Panc1 (cell line): ENCODE results near the gene ZNF415. TPM values are rescaled to one million over a fixed set of nuclear protein-coding genes. Genes with fewer than 3 reads are reported as not detected.

Experiments used
- ATAC-seq: fragments of 200-7000 bp; cut with Tn5 transposase; 2 replicates; pipeline ENCODE4 v1.9.1; 2020; ENCODE audit warnings: mild to moderate bottlenecking, moderate library complexity
- BruUV-seq: library from RNA; stranded (reverse); fragments of 400-500 nt; replicated peaks from 2 replicates; lab custom pipeline; 2021; lab: Mats Ljungman, UMichigan
- CTCF ChIA-PET: fragments of 300-600 bp; sonication (Branson Sonifier 250); formaldehyde crosslinking; loops from one replicate; lab custom pipeline; 2022; ENCODE audit warnings: antibody characterized with exemption; lab: Charles Lee
- POLR2A ChIA-PET: fragments of 300-600 bp; sonication (Branson Sonifier 250); formaldehyde crosslinking; loops from one replicate; lab custom pipeline; 2022; ENCODE audit warnings: antibody characterized with exemption; lab: Charles Lee
- DNase-seq: peaks from one replicate; pipeline ENCODE4 v3.0.0-alpha.2; 2010; ENCODE audit warnings: low read depth, low spot score
- H3K27ac ChIP-seq: 2 replicates; pipeline ENCODE4 v1.5.1; 2011; ENCODE audit warnings: mild to moderate bottlenecking, low read length, inconsistent platforms
- H3K27me3 ChIP-seq: fragments of 200-500 bp; sonication (Bioruptor generic); 2 replicates; pipeline ENCODE4 v1.6.0; 2014; ENCODE audit warnings: low read length, inconsistent platforms; ENCODE audit not compliant: control insufficient read depth, insufficient read depth
- H3K36me3 ChIP-seq: fragments of 200-500 bp; sonication (Bioruptor generic); 2 replicates; pipeline ENCODE4 v1.5.1; 2014; ENCODE audit warnings: inconsistent platforms, mild to moderate bottlenecking, low read length, moderate library complexity; ENCODE audit not compliant: control insufficient read depth, insufficient read depth
- H3K4me1 ChIP-seq: 2 replicates; pipeline ENCODE4 v1.5.1; 2011; ENCODE audit warnings: inconsistent platforms, mild to moderate bottlenecking, low read length, moderate library complexity; ENCODE audit not compliant: control insufficient read depth, insufficient read depth
- H3K4me3 ChIP-seq, 2 experiments: 2 replicates each; pipeline ENCODE4 v1.5.1; 2011 to 2012; ENCODE audit warnings: low read depth in 2 of 2, low read length in 2 of 2, mild to moderate bottlenecking in 2 of 2, inconsistent platforms in 1 of 2, moderate library complexity in 1 of 2
- H3K9me3 ChIP-seq: fragments of 200-500 bp; sonication (Bioruptor generic); 2 replicates; pipeline ENCODE4 v1.5.1; 2014; ENCODE audit warnings: low read depth, mild to moderate bottlenecking, inconsistent platforms, low read length, moderate library complexity; ENCODE audit not compliant: control insufficient read depth, insufficient read depth
- POLR2AphosphoS5 ChIP-seq: IDR thresholded peaks from 2 replicates; pipeline ENCODE4 v1.6.1; 2012; ENCODE audit warnings: mild to moderate bottlenecking, low read depth, low read length, moderate library complexity
- SIN3A ChIP-seq: IDR thresholded peaks from 2 replicates; pipeline ENCODE4 v1.6.1; 2012; ENCODE audit warnings: low read depth, mild to moderate bottlenecking, low read length, moderate library complexity, borderline replicate concordance; ENCODE audit not compliant: insufficient read depth
- TCF7L2 ChIP-seq: IDR thresholded peaks from 2 replicates; pipeline ENCODE4 v1.6.1; 2011; ENCODE audit warnings: mild to moderate bottlenecking, low read depth, low read length, inconsistent platforms
- in situ Hi-C: cut with HindIII; loops from 2 replicates; pipeline ENCODE4 v1.10.0; 2016; ENCODE audit warnings: low sequenced_read_pairs, low pct_unique_long_range_greater_than_20kb
- intact Hi-C: fragments of 100-400 bp; cut with micrococcal nuclease; formaldehyde crosslinking; loops from one replicate; pipeline ENCODE4 v1.10.0; 2022; ENCODE audit not compliant: unreplicated experiment
- total RNA-seq: library from RNA; stranded (reverse); gene quantifications from one replicate; pipeline ENCODE4 v1.2.1, GENCODE V29; 2021; ENCODE audit not compliant: unreplicated experiment
- TF ChIP-seq, protein P1 (sequence below), 2 experiments: IDR thresholded peaks; 2 replicates each; pipeline ENCODE4 v1.6.1; 2011 to 2012; ENCODE audit warnings: low read depth in 2 of 2, control low read depth in 1 of 2, low read length in 1 of 2, mild to moderate bottlenecking in 1 of 2, moderate library complexity in 1 of 2; ENCODE audit not compliant: insufficient read depth in 1 of 2
- TF ChIP-seq, protein P2 (sequence below): fragments of 450-650 bp; IDR thresholded peaks from 2 replicates; pipeline ENCODE4 v1.5.1; 2017; ENCODE audit warnings: mild to moderate bottlenecking

Gene ZNF415
- total RNA-seq, 1 experiment from 2014 or later, result not detected

DNA sequence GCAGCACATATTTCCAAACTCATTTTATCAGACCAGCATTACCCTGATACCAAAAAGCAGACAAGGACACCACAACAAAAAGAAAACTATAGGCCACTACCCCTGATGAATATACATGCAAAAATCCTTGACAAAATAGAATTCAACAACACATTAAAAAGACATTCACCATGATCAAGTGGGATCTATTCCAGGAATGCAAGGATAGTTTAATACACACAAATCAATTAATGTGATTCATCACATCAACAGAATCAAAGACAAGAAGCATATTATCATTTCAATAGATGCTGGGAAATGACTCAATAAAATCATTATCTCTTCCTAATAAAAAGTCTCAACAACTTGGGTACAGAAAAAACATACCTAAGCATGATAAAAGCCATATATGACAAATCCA, 14.9 kb upstream of the ZNF415 start:
- H3K4me3 ChIP-seq, result no peak overlapping the region

DNA sequence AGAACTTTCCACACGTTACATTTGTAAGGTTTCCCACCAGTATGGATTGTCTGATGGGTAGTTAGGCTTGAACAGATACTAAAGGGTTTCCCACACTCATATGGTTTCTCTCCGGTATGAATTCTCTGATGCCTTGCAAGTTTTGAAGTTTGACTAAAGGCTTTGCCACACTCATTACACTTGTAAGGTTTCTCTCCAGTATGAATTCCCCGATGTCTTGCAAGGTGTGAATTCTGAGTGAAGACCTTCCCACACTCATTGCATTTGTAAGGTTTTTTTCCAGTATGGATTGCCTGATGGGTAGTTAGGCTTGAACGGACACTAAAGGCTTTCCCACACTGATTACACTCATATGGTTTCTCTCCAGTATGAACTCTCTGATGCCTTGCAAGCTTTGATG, 7.6 kb upstream of the ZNF415 start:
- POLR2A ChIA-PET, result no interaction called here
- BruUV-seq, result no TSS peak

More for the DNA sequence above, 14.9 kb upstream of the ZNF415 start:
- no peaks in the 10 kb centered on the region for H3K4me1 ChIP-seq
- no TSS peak for BruUV-seq
- ChIA-PET CTCF (no interaction called here), POLR2A (no interaction called here)
- no peak for DNase-seq
- H3K36me3 ChIP-seq, result no peaks in the 10 kb centered on the region; the same call in 1 of the 2 replicates
- in situ Hi-C loops, result no loop called here
- intact Hi-C loops, result no loop called here
- no peak for ATAC-seq
- H3K9me3 ChIP-seq, result peaks cover 63% of the 10 kb centered on the region
- no peaks in the 10 kb centered on the region for H3K27me3 ChIP-seq
- no peak overlapping the region for H3K27ac ChIP-seq
- TF ChIP-seq SIN3A (no peak), POLR2AphosphoS5 (no peak), TCF7L2 (no peak)
- TF ChIP-seq, protein P1, sequence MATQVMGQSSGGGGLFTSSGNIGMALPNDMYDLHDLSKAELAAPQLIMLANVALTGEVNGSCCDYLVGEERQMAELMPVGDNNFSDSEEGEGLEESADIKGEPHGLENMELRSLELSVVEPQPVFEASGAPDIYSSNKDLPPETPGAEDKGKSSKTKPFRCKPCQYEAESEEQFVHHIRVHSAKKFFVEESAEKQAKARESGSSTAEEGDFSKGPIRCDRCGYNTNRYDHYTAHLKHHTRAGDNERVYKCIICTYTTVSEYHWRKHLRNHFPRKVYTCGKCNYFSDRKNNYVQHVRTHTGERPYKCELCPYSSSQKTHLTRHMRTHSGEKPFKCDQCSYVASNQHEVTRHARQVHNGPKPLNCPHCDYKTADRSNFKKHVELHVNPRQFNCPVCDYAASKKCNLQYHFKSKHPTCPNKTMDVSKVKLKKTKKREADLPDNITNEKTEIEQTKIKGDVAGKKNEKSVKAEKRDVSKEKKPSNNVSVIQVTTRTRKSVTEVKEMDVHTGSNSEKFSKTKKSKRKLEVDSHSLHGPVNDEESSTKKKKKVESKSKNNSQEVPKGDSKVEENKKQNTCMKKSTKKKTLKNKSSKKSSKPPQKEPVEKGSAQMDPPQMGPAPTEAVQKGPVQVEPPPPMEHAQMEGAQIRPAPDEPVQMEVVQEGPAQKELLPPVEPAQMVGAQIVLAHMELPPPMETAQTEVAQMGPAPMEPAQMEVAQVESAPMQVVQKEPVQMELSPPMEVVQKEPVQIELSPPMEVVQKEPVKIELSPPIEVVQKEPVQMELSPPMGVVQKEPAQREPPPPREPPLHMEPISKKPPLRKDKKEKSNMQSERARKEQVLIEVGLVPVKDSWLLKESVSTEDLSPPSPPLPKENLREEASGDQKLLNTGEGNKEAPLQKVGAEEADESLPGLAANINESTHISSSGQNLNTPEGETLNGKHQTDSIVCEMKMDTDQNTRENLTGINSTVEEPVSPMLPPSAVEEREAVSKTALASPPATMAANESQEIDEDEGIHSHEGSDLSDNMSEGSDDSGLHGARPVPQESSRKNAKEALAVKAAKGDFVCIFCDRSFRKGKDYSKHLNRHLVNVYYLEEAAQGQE (IDR thresholded peaks at IDR 0.05; ENCODE audit: insufficient read depth in 1 of 2, low read depth in 2 of 2, low read length in 1 of 2), result no peak
- TF ChIP-seq, protein P2, sequence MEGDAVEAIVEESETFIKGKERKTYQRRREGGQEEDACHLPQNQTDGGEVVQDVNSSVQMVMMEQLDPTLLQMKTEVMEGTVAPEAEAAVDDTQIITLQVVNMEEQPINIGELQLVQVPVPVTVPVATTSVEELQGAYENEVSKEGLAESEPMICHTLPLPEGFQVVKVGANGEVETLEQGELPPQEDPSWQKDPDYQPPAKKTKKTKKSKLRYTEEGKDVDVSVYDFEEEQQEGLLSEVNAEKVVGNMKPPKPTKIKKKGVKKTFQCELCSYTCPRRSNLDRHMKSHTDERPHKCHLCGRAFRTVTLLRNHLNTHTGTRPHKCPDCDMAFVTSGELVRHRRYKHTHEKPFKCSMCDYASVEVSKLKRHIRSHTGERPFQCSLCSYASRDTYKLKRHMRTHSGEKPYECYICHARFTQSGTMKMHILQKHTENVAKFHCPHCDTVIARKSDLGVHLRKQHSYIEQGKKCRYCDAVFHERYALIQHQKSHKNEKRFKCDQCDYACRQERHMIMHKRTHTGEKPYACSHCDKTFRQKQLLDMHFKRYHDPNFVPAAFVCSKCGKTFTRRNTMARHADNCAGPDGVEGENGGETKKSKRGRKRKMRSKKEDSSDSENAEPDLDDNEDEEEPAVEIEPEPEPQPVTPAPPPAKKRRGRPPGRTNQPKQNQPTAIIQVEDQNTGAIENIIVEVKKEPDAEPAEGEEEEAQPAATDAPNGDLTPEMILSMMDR, result no peak

More for the DNA sequence above, 7.6 kb upstream of the ZNF415 start:
- Histone ChIP-seq H3K27ac (no peak overlapping the region), H3K4me1 (no peaks in the 10 kb centered on the region), H3K4me3 (no peak overlapping the region), H3K36me3 (peaks cover 10% of the 10 kb centered on the region), H3K27me3 (no peaks in the 10 kb centered on the region), H3K9me3 (peaks cover 66% of the 10 kb centered on the region)
- DNase-seq (no peak), ATAC-seq (no peak)
- intact Hi-C loops, result no loop called here
- in situ Hi-C loops, result no loop called here
- TF ChIP-seq, protein P2, result no peak
- no peak for TF ChIP-seq TCF7L2
- TF ChIP-seq, protein P1 (IDR thresholded peaks at IDR 0.05; ENCODE audit: insufficient read depth in 1 of 2, low read depth in 2 of 2, low read length in 1 of 2), result no peak
- TF ChIP-seq SIN3A, result no peak
- no peak for TF ChIP-seq POLR2AphosphoS5
- CTCF ChIA-PET, result no interaction called here
